GM18499 (cell line): ENCODE data around the gene GJA9.

Experiments used
- ATAC-seq: cut with Tn5 transposase; IDR thresholded peaks from one replicate; pipeline ENCODE4 v1.9.1; 2021; ENCODE audit warnings: moderate number of reproducible peaks; ENCODE audit not compliant: insufficient read depth, unreplicated experiment

Gene GJA9

DNA sequence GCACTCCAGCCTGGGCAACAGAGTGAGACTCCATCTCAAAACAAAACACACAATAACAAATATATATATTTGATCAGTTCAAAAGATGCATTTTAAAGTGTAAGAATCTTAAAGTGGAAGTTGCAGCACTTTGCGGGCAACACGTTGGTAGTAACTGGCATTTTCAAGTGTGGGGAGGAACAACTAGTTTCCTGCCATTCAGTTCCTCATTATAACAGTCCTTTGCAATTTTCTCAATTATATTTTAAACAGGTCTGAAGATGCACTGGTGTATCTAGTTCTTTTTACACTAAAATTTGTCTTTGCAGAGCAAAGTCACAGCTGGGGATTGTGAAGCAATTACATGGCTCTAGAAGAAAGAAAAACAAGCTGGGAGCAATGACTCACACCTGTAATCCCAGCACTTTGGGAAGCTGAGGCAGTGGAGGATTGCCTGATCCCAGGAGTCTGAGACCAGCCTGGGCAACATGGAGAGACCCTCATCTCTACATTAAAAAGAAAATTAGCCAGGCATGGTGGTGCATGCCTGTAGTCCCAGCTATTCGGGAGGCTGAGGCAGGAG, 47.1 kb downstream of the GJA9 start:
- no peak for ATAC-seq

GRCh38 chr1:38833146-38833545, 48.2 kb downstream of the GJA9 start:
- no peak for ATAC-seq

DNA sequence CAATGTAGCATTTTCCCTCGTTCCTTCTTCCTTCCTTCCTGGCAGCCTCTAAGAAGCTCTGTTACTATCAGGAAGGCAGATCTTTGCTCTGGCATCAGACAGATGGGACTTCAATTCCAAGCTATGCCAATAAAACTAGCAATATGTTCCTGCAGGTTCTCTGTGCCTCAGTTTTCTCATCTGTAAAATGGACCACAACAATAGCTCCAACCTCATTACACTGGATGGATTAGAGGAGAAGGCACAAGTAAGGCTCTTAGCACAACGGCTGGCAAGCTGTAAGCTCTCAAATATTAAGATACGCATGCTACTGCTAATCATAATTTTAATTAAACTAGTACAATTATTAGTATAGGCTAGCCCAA, 49.0 kb downstream of the GJA9 start:
- no peak for ATAC-seq

DNA sequence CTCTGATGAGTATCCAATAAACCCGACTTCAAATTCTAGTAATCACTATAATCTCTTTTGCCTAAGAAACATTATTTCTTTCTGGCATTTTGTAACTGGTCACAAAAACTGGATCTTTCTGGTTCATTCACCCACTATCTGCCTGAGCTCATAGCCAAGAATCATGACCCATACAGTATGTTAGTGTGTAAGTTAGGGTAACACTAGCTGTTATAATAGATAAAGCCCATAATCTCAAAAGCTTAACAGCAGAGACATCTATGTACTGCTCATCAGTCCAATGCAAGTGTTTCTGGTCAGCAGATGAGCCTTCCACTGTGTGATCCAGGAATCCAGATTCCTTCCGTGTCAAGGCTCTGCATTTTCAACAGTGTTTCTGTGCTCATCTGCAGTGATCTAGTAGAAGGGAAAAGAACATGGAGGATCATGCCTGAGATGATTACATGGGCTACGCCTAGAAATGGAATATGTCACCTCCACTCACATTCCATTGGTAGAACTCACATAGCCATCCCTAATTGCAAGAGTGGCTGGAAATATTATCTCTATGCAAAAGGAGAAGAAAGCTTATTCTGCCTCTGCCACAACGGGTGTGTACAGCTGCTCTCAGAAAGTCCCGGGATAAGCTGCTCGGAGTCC, 49.5 kb downstream of the GJA9 start:
- no peak for ATAC-seq

DNA sequence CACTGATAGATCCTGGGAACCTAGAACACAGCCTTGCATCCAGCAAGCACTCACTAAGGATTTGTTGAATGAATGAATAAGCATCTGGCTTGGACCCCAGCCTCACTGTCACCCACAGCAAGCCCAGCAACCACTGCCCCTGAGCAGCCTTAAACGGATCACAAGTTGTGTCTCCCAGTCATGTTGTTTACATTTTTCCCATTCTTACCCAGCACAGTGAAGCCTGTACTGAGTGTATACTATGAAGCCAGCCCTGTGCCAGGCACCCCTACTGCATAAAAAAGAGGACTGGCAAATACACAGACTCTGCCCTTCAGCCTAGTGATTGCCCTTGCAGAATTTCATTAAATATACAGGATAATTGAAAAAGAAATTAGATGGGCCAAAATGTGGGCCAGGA, 52.0 kb downstream of the GJA9 start:
- ATAC-seq, result no peak

GRCh38 chr1:38827318-38827717, 54.1 kb downstream of the GJA9 start:
- ATAC-seq, result no peak

- ATAC-seq, result no peak
These were observed 54.5 kb downstream of the GJA9 start for GRCh38 chr1:38826886-38827285.

GRCh38 chr1:38826262-38826661, 55.1 kb downstream of the GJA9 start:
- no peak for ATAC-seq
